Measurements from ENCODE around the gene PDE4D.

GRCh38 chr5:59464969-59465368 is 428.6 kb downstream of the PDE4D start:
- no peak for TF ChIP-seq CTCF (IDR thresholded peaks at IDR 0.05)
- TF ChIP-seq EZH2 (IDR thresholded peaks at IDR 0.05; ENCODE audit: borderline replicate concordance, insufficient read depth, low read depth, low read length, poor library complexity, severe bottlenecking), result no peak
